ENCODE results near the gene BEST4.
A peak's percentile ranks its signal among the peaks of the same experiment; 100 is the strongest.

BEST4 gene

GRCh38 chr1:44803312-44804095 lies 15.5 kb upstream of the BEST4 start:
- peaks cover 0 to 52% of the 10 kb centered on the region in 2 experiments; a peak in 1 of 3 replicates for H3K36me3 ChIP-seq (ENCODE audit: control insufficient read depth in 2 of 2, insufficient read depth in 1 of 2, low read length in 2 of 2)
- H3K9me3 ChIP-seq (ENCODE audit: control insufficient read depth, insufficient read depth, low read depth, low read length) = no peaks in the 10 kb centered on the region
- POLR2A ChIA-PET = interaction anchor here (0.9 kb wide), 1 partner anchor 17 kb away, joined by 3 read pairs; no protein-coding TSS in a partner anchor
- no peak overlapping the region for H3K27ac ChIP-seq (ENCODE audit: extremely low read depth, low read depth, low read length)
- H3K4me1 ChIP-seq (ENCODE audit: control insufficient read depth, insufficient read depth, low read length) = peaks cover 10% of the 10 kb centered on the region
- CTCF ChIA-PET = interaction anchor here (0.6 kb wide), 2 partner anchors 72 to 499 kb away, joined by 4 read pairs; no protein-coding TSS in a partner anchor
- H3K4me3 ChIP-seq (ENCODE audit: low read depth, low read length) = no peak overlapping the region
- no peak for TF ChIP-seq ZSCAN30 (tag by site-specific recombination; IDR thresholded peaks at IDR 0.05)
- TF ChIP-seq PRDM4 (tag by site-specific recombination; IDR thresholded peaks at IDR 0.05) = peak; percentile 65
- TF ChIP-seq ZNF416 (tag by site-specific recombination; IDR thresholded peaks at IDR 0.05) = no peak
- TF ChIP-seq GLIS2 (tag by site-specific recombination; IDR thresholded peaks at IDR 0.05) = peak; percentile 30; the same call in 1 of the 2 replicates

DNA sequence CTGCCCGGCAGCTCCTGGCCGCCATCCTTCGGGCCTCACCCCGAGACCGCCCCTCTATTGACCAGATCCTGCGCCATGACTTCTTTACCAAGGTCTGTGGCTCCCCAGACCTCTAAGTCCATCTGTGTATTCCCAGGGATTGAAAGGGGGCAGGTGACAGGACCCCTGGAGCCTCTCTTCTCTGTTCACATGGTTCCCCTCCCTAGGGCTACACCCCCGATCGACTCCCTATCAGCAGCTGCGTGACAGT lies 15.0 kb upstream of the BEST4 start:
- Histone ChIP-seq H3K9me3 (ENCODE audit: control insufficient read depth, insufficient read depth, low read depth, low read length) (no peaks in the 10 kb centered on the region), H3K4me1 (ENCODE audit: control insufficient read depth, insufficient read depth, low read length) (peaks cover 6% of the 10 kb centered on the region), H3K36me3 (ENCODE audit: control insufficient read depth in 2 of 2, insufficient read depth in 1 of 2, low read length in 2 of 2) (peaks cover 0 to 52% of the 10 kb centered on the region in 2 experiments; a peak in 1 of 3 replicates), H3K4me3 (ENCODE audit: low read depth, low read length) (no peak overlapping the region), H3K27ac (ENCODE audit: extremely low read depth, low read depth, low read length) (no peak overlapping the region)
- POLR2A ChIA-PET = no interaction called here
- CTCF ChIA-PET = no interaction called here
- no peak for TF ChIP-seq MZF1 (tag by site-specific recombination; IDR thresholded peaks at IDR 0.05; ENCODE audit: borderline replicate concordance)
- TF ChIP-seq KLF9 (tag by site-specific recombination; IDR thresholded peaks at IDR 0.05; ENCODE audit: low read depth) = no peak
- TF ChIP-seq GLI4 (tag by site-specific recombination; IDR thresholded peaks at IDR 0.05) = no peak
- TF ChIP-seq, protein P1, sequence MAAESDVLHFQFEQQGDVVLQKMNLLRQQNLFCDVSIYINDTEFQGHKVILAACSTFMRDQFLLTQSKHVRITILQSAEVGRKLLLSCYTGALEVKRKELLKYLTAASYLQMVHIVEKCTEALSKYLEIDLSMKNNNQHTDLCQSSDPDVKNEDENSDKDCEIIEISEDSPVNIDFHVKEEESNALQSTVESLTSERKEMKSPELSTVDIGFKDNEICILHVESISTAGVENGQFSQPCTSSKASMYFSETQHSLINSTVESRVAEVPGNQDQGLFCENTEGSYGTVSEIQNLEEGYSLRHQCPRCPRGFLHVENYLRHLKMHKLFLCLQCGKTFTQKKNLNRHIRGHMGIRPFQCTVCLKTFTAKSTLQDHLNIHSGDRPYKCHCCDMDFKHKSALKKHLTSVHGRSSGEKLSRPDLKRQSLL (tag by site-specific recombination; IDR thresholded peaks at IDR 0.05) = no peak
- no peak for TF ChIP-seq ZNF394 (tag by site-specific recombination; IDR thresholded peaks at IDR 0.05; ENCODE audit: borderline replicate concordance)
- TF ChIP-seq GLI2 (tag by site-specific recombination; IDR thresholded peaks at IDR 0.05; ENCODE audit: borderline replicate concordance, low read depth) = no peak
- no peak for TF ChIP-seq ZNF514 (tag by site-specific recombination; IDR thresholded peaks at IDR 0.05)
- TF ChIP-seq ZNF112 (tag by site-specific recombination; IDR thresholded peaks at IDR 0.05) = no peak
- TF ChIP-seq ZFP3 (tag by site-specific recombination; IDR thresholded peaks at IDR 0.05; ENCODE audit: low read depth) = no peak
- no peak for TF ChIP-seq HOXC10 (CRISPR knock-in tag; IDR thresholded peaks at IDR 0.05)
- TF ChIP-seq ZEB2 (tag by site-specific recombination; IDR thresholded peaks at IDR 0.05) = no peak
- no peak for TF ChIP-seq ZNF621 (tag by site-specific recombination; IDR thresholded peaks at IDR 0.05)
- TF ChIP-seq FEZF1 (tag by site-specific recombination; IDR thresholded peaks at IDR 0.05) = no peak
- no peak for TF ChIP-seq ZNF677 (tag by site-specific recombination; IDR thresholded peaks at IDR 0.05)

Measured in HEK293 (cell line).